ENCODE results near the gene PAFAH1B2. TPM values are rescaled to one million over a fixed set of nuclear protein-coding genes. Genes with fewer than 3 reads are reported as not detected.

Gene PAFAH1B2
- total RNA-seq, 1 experiment from 2014 or later, result 154 TPM

- ChIA-PET POLR2A (no interaction called here), CTCF (no interaction called here), RAD21 (ENCODE audit: low non-redundant PET in 1 of 2, low total read pairs in 2 of 2, uncharacterized antibody in 2 of 2, unreplicated experiment in 2 of 2) (no interaction called here)
- no peaks in the 10 kb centered on the region for H3K27me3 ChIP-seq (ENCODE audit: insufficient read depth, low read length)
- H3K9ac ChIP-seq (ENCODE audit: low read length), result no peak overlapping the region
- peaks cover 3 to 7% of the 10 kb centered on the region in 2 experiments; a peak in 2 of 4 replicates for H3K36me3 ChIP-seq (ENCODE audit: control insufficient read depth in 1 of 2, insufficient read depth in 2 of 2, low read length in 2 of 2)
- H3K79me2 ChIP-seq (ENCODE audit: insufficient read depth, low read length), result no peaks in the 10 kb centered on the region
- H4K20me1 ChIP-seq (ENCODE audit: insufficient read depth), result no peaks in the 10 kb centered on the region
- TF ChIP-seq POLR2A (IDR thresholded peaks at IDR 0.05; ENCODE audit: borderline replicate concordance, extremely low read depth, insufficient read depth, insufficient read length) (no peak), ELF1 (IDR thresholded peaks at IDR 0.05; ENCODE audit: borderline replicate concordance, low read depth) (no peak), POLR2AphosphoS5 (IDR thresholded peaks at IDR 0.05; ENCODE audit: low read depth, low read length) (no peak), FOSL1 (IDR thresholded peaks at IDR 0.05; ENCODE audit: low read depth) (no peak), EZH2phosphoT487 (IDR thresholded peaks at IDR 0.05; ENCODE audit: borderline replicate concordance) (no peak), SIN3A (IDR thresholded peaks at IDR 0.05; ENCODE audit: low read depth) (no peak), ZBTB33 (IDR thresholded peaks at IDR 0.05; ENCODE audit: extremely low read depth, insufficient replicate concordance, low read length) (no peak)
- H3K27ac ChIP-seq (ENCODE audit: low read depth, low read length), result no peak overlapping the region
- H3K4me3 ChIP-seq (replicated peaks in 1 of 2; ENCODE audit: low read depth in 1 of 2, low read length in 2 of 2), result no peak overlapping the region
- intact Hi-C loops (cut with micrococcal nuclease), result no loop called here
- H3K9me3 ChIP-seq (ENCODE audit: control insufficient read depth in 1 of 2, insufficient read depth in 1 of 2, low read depth in 1 of 2, low read length in 2 of 2), result no peaks in the 10 kb centered on the region
- ATAC-seq, result no peak
- no TSS peak for BruUV-seq (replicated peaks)
- no peak overlapping the region for H2AFZ ChIP-seq (ENCODE audit: low read depth, low read length, poor library complexity, severe bottlenecking)
- no peaks in the 10 kb centered on the region for H3K4me1 ChIP-seq (ENCODE audit: control insufficient read depth in 1 of 2, insufficient read depth in 2 of 2, low read length in 2 of 2)
- no peaks in the 10 kb centered on the region for H3K9me2 ChIP-seq (ENCODE audit: insufficient read depth)
- H3K4me2 ChIP-seq (ENCODE audit: low read length), result no peak overlapping the region
- no peak for DNase-seq (ENCODE audit: low read depth, low spot score)
Observed at GRCh38 chr11:117187428-117187798, 43.3 kb downstream of the PAFAH1B2 start.

GRCh38 chr11:117187799-117188481 is 43.9 kb downstream of the PAFAH1B2 start:
- Histone ChIP-seq H3K9me2 (ENCODE audit: insufficient read depth) (no peaks in the 10 kb centered on the region), H3K9me3 (ENCODE audit: control insufficient read depth in 1 of 2, insufficient read depth in 1 of 2, low read depth in 1 of 2, low read length in 2 of 2) (no peaks in the 10 kb centered on the region), H3K27ac (ENCODE audit: low read depth, low read length) (no peak overlapping the region), H3K4me1 (ENCODE audit: control insufficient read depth in 1 of 2, insufficient read depth in 2 of 2, low read length in 2 of 2) (no peaks in the 10 kb centered on the region), H3K36me3 (ENCODE audit: control insufficient read depth in 1 of 2, insufficient read depth in 2 of 2, low read length in 2 of 2) (peaks cover 3 to 7% of the 10 kb centered on the region in 2 experiments; a peak in 1 of 4 replicates), H3K27me3 (ENCODE audit: insufficient read depth, low read length) (no peaks in the 10 kb centered on the region), H3K4me2 (ENCODE audit: low read length) (no peak overlapping the region), H4K20me1 (ENCODE audit: insufficient read depth) (no peaks in the 10 kb centered on the region), H2AFZ (ENCODE audit: low read depth, low read length, poor library complexity, severe bottlenecking) (no peak overlapping the region), H3K79me2 (ENCODE audit: insufficient read depth, low read length) (no peaks in the 10 kb centered on the region), H3K4me3 (replicated peaks in 1 of 2; ENCODE audit: low read depth in 1 of 2, low read length in 2 of 2) (no peak overlapping the region), H3K9ac (ENCODE audit: low read length) (no peak overlapping the region)
- DNase-seq (ENCODE audit: low read depth, low spot score), result no peak
- BruUV-seq (replicated peaks), result no TSS peak
- ChIA-PET CTCF (no interaction called here), RAD21 (ENCODE audit: low non-redundant PET in 1 of 2, low total read pairs in 2 of 2, uncharacterized antibody in 2 of 2, unreplicated experiment in 2 of 2) (no interaction called here), POLR2A (no interaction called here)
- intact Hi-C loops (cut with micrococcal nuclease), result no loop called here
- ATAC-seq, result no peak
- TF ChIP-seq TCF7L2 (IDR thresholded peaks at IDR 0.05; ENCODE audit: borderline replicate concordance, extremely low read depth, insufficient read depth, insufficient read length) (no peak), SIN3A (IDR thresholded peaks at IDR 0.05; ENCODE audit: low read depth) (no peak), JUND (IDR thresholded peaks at IDR 0.05) (no peak), ZBTB33 (IDR thresholded peaks at IDR 0.05; ENCODE audit: extremely low read depth, insufficient replicate concordance, low read length) (no peak), YY1 (IDR thresholded peaks at IDR 0.05; ENCODE audit: extremely low read depth, insufficient replicate concordance, low read depth, low read length) (no peak), REST (IDR thresholded peaks at IDR 0.05; ENCODE audit: low read depth) (no peak), CBX3 (IDR thresholded peaks at IDR 0.05; ENCODE audit: low read depth) (no peak)

All from HCT116 (cell line).